ENCODE results near the gene MEA1. TPM values are rescaled to one million over a fixed set of nuclear protein-coding genes. Genes with fewer than 3 reads are reported as not detected.

The MEA1 gene
- total and polyA plus RNA-seq, 2 experiments from 2014 or later = 70.5 to 205 TPM

Other genes starting within 250 kb of the MEA1 start
- gene BICRAL, start 231.9 kb downstream of the MEA1 start, total RNA-seq (2014; rRNA removed; shearing (Covaris generic)) = 11.0 and 11.7 TPM in 2 replicates
- 3.4 and 3.6 TPM in 2 replicates for gene BICRAL, start 231.9 kb downstream of the MEA1 start, polyA plus RNA-seq (2016; fragmentation: Nextera tagmentation; extraction: Ambion mirVana)
- gene RPL7L1, start 134.3 kb downstream of the MEA1 start, total RNA-seq (2014; rRNA removed; shearing (Covaris generic)) = 109 and 124 TPM in 2 replicates
- 82.1 and 86.9 TPM in 2 replicates for gene RPL7L1, start 134.3 kb downstream of the MEA1 start, polyA plus RNA-seq (2016; fragmentation: Nextera tagmentation; extraction: Ambion mirVana)
- gene PTCRA, start 97.9 kb downstream of the MEA1 start, total RNA-seq (2014; rRNA removed; shearing (Covaris generic)) = not detected in 2 replicates
- gene PTCRA, start 97.9 kb downstream of the MEA1 start, polyA plus RNA-seq (2016; fragmentation: Nextera tagmentation; extraction: Ambion mirVana) = 0.30 TPM in 1 of 2 replicates, not detected in the other
- gene CNPY3, start 84.5 kb downstream of the MEA1 start, total RNA-seq (2014; rRNA removed; shearing (Covaris generic)) = 66.3 and 67.0 TPM in 2 replicates
- 68.5 and 74.5 TPM in 2 replicates for gene CNPY3, start 84.5 kb downstream of the MEA1 start, polyA plus RNA-seq (2016; fragmentation: Nextera tagmentation; extraction: Ambion mirVana)
- not detected in 2 replicates for gene GNMT, start 53.2 kb downstream of the MEA1 start, total RNA-seq (2014; rRNA removed; shearing (Covaris generic))
- gene GNMT, start 53.2 kb downstream of the MEA1 start, polyA plus RNA-seq (2016; fragmentation: Nextera tagmentation; extraction: Ambion mirVana) = 0.52 and 2.5 TPM in 2 replicates
- gene PEX6, start 34.8 kb downstream of the MEA1 start, total RNA-seq (2014; rRNA removed; shearing (Covaris generic)) = 24.8 and 25.1 TPM in 2 replicates
- gene PEX6, start 34.8 kb downstream of the MEA1 start, polyA plus RNA-seq (2016; fragmentation: Nextera tagmentation; extraction: Ambion mirVana) = 5.2 and 6.5 TPM in 2 replicates
- 49.9 and 55.3 TPM in 2 replicates for gene PPP2R5D, start 29.4 kb downstream of the MEA1 start, total RNA-seq (2014; rRNA removed; shearing (Covaris generic))
- gene PPP2R5D, start 29.4 kb downstream of the MEA1 start, polyA plus RNA-seq (2016; fragmentation: Nextera tagmentation; extraction: Ambion mirVana) = 16.5 and 20.0 TPM in 2 replicates
- gene KLHDC3, start 303 bp upstream of the MEA1 start, total RNA-seq (2014; rRNA removed; shearing (Covaris generic)) = 182 and 184 TPM in 2 replicates
- 86.2 and 88.2 TPM in 2 replicates for gene KLHDC3, start 303 bp upstream of the MEA1 start, polyA plus RNA-seq (2016; fragmentation: Nextera tagmentation; extraction: Ambion mirVana)
- 98.6 and 106 TPM in 2 replicates for gene RRP36, start 7.7 kb upstream of the MEA1 start, total RNA-seq (2014; rRNA removed; shearing (Covaris generic))
- 63.8 and 64.7 TPM in 2 replicates for gene RRP36, start 7.7 kb upstream of the MEA1 start, polyA plus RNA-seq (2016; fragmentation: Nextera tagmentation; extraction: Ambion mirVana)
- gene CUL7, start 39.9 kb upstream of the MEA1 start, total RNA-seq (2014; rRNA removed; shearing (Covaris generic)) = 9.7 and 13.2 TPM in 2 replicates
- 2.8 and 3.4 TPM in 2 replicates for gene CUL7, start 39.9 kb upstream of the MEA1 start, polyA plus RNA-seq (2016; fragmentation: Nextera tagmentation; extraction: Ambion mirVana)
- 32.3 and 40.4 TPM in 2 replicates for gene MRPL2, start 45.5 kb upstream of the MEA1 start, total RNA-seq (2014; rRNA removed; shearing (Covaris generic))
- gene MRPL2, start 45.5 kb upstream of the MEA1 start, polyA plus RNA-seq (2016; fragmentation: Nextera tagmentation; extraction: Ambion mirVana) = 127 and 128 TPM in 2 replicates
- gene KLC4, start 45.7 kb upstream of the MEA1 start, total RNA-seq (2014; rRNA removed; shearing (Covaris generic)) = 17.4 and 22.4 TPM in 2 replicates
- 14.9 and 16.6 TPM in 2 replicates for gene KLC4, start 45.7 kb upstream of the MEA1 start, polyA plus RNA-seq (2016; fragmentation: Nextera tagmentation; extraction: Ambion mirVana)
- gene PTK7, start 62.4 kb upstream of the MEA1 start, total RNA-seq (2014; rRNA removed; shearing (Covaris generic)) = 121 and 147 TPM in 2 replicates
- 46.1 and 52.2 TPM in 2 replicates for gene PTK7, start 62.4 kb upstream of the MEA1 start, polyA plus RNA-seq (2016; fragmentation: Nextera tagmentation; extraction: Ambion mirVana)
- gene SRF, start 157.3 kb upstream of the MEA1 start, total RNA-seq (2014; rRNA removed; shearing (Covaris generic)) = 49.7 and 54.9 TPM in 2 replicates
- gene SRF, start 157.3 kb upstream of the MEA1 start, polyA plus RNA-seq (2016; fragmentation: Nextera tagmentation; extraction: Ambion mirVana) = 9.9 and 13.4 TPM in 2 replicates
- gene CUL9, start 168.2 kb upstream of the MEA1 start, total RNA-seq (2014; rRNA removed; shearing (Covaris generic)) = 11.3 and 14.2 TPM in 2 replicates
- gene CUL9, start 168.2 kb upstream of the MEA1 start, polyA plus RNA-seq (2016; fragmentation: Nextera tagmentation; extraction: Ambion mirVana) = 2.6 and 4.9 TPM in 2 replicates
- gene DNPH1, start 215.5 kb upstream of the MEA1 start, total RNA-seq (2014; rRNA removed; shearing (Covaris generic)) = 18.0 and 29.2 TPM in 2 replicates
- 43.4 and 50.0 TPM in 2 replicates for gene DNPH1, start 215.5 kb upstream of the MEA1 start, polyA plus RNA-seq (2016; fragmentation: Nextera tagmentation; extraction: Ambion mirVana)
- gene TTBK1, start 229.5 kb upstream of the MEA1 start, total RNA-seq (2014; rRNA removed; shearing (Covaris generic)) = 1.1 and 1.2 TPM in 2 replicates
- 0.14 and 0.29 TPM in 2 replicates for gene TTBK1, start 229.5 kb upstream of the MEA1 start, polyA plus RNA-seq (2016; fragmentation: Nextera tagmentation; extraction: Ambion mirVana)